Activated naive CD4-positive, alpha-beta T cell treated with anti-CD3 and anti-CD28 coated beads, Interleukin-2, amount 50 U/mL, for 24 hours (primary cell): ENCODE data around the gene SORCS2.
A peak's percentile ranks its signal among the peaks of the same experiment; 100 is the strongest.
"Not testable (repeated sequence)": the region's sequence is repeated elsewhere in the genome, so short reads cannot be mapped to it uniquely, and the experiment has no call there.

Experiments used
- H3K27ac Mint-ChIP-seq: one replicate; pipeline ENCODE4 v1.8.0; 2021; ENCODE audit warnings: mild to moderate bottlenecking, mixed read lengths
- H3K27me3 Mint-ChIP-seq: one replicate; pipeline ENCODE4 v1.8.0; 2021; ENCODE audit warnings: mixed read lengths
- H3K36me3 Mint-ChIP-seq: one replicate; pipeline ENCODE4 v1.8.0; 2021; ENCODE audit warnings: mixed read lengths
- H3K4me1 Mint-ChIP-seq: one replicate; pipeline ENCODE4 v1.8.0; 2021; ENCODE audit warnings: mixed read lengths
- H3K4me3 Mint-ChIP-seq: one replicate; pipeline ENCODE4 v1.8.0; 2021; ENCODE audit warnings: mild to moderate bottlenecking, mixed read lengths
- H3K9me3 Mint-ChIP-seq: one replicate; pipeline ENCODE4 v1.8.0; 2021; ENCODE audit warnings: mixed read lengths

The SORCS2 gene

DNA sequence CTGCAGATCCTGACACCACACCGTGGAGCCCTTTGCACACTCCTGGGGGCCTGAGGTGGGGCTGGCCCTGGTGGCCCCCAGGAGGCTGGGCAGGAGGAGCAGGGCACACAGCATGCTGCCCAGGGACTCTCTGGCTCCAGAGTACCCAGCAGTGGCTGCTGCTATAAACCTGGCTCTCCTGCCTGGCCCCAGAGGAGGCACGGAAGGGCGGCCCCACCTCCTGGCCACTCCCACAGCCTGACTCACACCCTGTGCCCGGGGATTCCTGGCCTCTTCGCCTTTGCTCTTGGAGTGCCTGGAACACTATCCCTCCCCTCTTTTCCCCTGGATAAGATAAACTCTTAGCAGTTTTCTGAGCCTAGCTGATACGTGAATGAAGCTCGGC lies 242.4 kb downstream of the SORCS2 start, which contains the start of gene PSAPL1:
Gene PSAPL1 (minus strand): TSS at position 165 of the 385 bp plus-strand sequence. CDS start 51 bp downstream, at position 114.
- H3K27me3 Mint-ChIP-seq, result peaks cover 4% of the 10 kb centered on the region
- no peaks in the 10 kb centered on the region for H3K36me3 Mint-ChIP-seq
- H3K9me3 Mint-ChIP-seq, result no peaks in the 10 kb centered on the region
- peak within 1 kb of the TSS; percentile 17 for H3K27ac Mint-ChIP-seq
- H3K4me3 Mint-ChIP-seq, result no peak within 1 kb of the TSS
- no peaks in the 10 kb centered on the region for H3K4me1 Mint-ChIP-seq

DNA sequence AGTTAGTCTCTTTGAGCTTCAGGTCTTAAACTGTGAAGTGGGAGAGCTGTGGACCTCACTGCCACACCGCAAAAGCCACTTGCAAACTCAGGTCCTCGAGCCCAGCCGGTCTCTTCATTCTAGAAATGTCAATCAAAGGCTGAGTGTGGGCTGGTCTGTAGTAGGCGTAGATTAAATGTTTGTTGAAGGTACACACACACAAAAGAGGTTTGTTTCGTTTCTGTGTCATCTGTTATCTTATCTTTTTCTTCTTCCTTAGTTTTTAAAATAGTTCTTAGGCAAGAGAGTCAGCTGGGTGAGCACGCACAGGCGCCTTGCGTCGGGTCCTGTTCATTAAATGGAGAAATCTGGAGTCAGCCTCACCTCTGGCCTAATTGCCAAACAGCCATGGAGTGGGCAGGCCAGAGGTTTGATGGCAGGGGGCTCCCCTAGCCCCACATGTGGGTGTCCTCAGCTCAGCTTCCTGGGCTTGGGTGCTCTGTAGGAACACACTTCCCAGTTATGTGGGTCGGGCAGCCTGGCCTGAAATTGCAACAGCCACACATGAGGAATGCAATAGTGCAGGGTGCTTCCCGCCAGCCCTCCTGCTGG lies 243.2 kb downstream of the SORCS2 start:
- Mint-ChIP-seq H3K27ac (peak overlapping the region; percentile 17), H3K9me3 (no peaks in the 10 kb centered on the region), H3K4me3 (no peak overlapping the region)

GRCh38 chr4:7436256-7436655 lies 243.9 kb downstream of the SORCS2 start:
- Mint-ChIP-seq H3K27me3 (peaks cover 7% of the 10 kb centered on the region), H3K27ac (no peak overlapping the region), H3K36me3 (no peaks in the 10 kb centered on the region), H3K4me1 (no peaks in the 10 kb centered on the region), H3K9me3 (no peaks in the 10 kb centered on the region), H3K4me3 (no peak overlapping the region)

More for the DNA sequence above, 243.2 kb downstream of the SORCS2 start:
- Mint-ChIP-seq H3K27me3 (peaks cover 4% of the 10 kb centered on the region), H3K4me1 (no peaks in the 10 kb centered on the region), H3K36me3 (no peaks in the 10 kb centered on the region)

DNA sequence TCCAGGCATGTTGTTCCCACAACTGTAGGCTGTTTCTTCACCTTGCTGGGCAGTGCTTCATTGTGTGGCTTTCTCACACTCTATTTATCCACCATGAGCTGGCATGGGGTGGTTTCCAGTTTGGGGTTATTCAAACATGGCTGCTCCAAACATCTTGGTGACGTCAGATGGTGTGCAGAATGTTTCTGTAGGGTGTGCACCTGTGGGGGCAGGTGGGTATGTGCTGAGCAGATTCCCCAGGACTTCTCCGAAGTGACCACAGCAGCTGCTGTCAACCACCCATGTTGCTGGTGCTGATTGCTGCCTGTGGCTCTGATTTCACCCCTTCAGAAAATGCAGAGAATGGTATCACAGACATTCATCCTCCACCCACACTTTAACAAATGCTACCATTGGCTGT lies 247.4 kb downstream of the SORCS2 start:
- no peaks in the 10 kb centered on the region for H3K9me3 Mint-ChIP-seq
- H3K27me3 Mint-ChIP-seq, result peaks cover 19% of the 10 kb centered on the region
- no peaks in the 10 kb centered on the region for H3K36me3 Mint-ChIP-seq
- no peaks in the 10 kb centered on the region for H3K4me1 Mint-ChIP-seq
- H3K27ac Mint-ChIP-seq, result no peak overlapping the region
- no peak overlapping the region for H3K4me3 Mint-ChIP-seq

DNA sequence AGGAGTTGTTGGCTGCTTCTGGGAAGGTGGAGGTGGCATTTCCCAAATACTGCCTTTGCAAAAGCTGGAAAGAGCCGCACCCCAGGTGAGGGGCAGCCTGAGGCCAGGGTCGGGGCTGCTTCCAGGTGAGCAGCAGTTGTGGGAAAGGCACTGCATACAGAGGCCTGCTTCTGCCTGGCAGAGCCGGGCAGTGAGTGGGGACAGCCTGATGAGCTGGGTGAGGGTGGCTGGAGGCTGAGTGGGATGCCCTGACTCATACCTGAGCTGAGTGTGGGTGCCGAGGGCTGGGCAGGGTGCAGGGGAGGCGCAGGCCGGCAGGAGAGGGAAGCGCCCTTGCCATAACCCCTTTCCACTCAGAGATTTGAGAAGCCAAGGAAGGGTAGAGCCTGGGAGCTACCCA lies 248.9 kb downstream of the SORCS2 start:
- no peak overlapping the region for H3K27ac Mint-ChIP-seq
- H3K9me3 Mint-ChIP-seq, result no peaks in the 10 kb centered on the region
- H3K36me3 Mint-ChIP-seq, result no peaks in the 10 kb centered on the region
- peaks cover 20% of the 10 kb centered on the region for H3K27me3 Mint-ChIP-seq
- H3K4me3 Mint-ChIP-seq, result no peak overlapping the region
- H3K4me1 Mint-ChIP-seq, result no peaks in the 10 kb centered on the region

GRCh38 chr4:7442574-7443162 lies 250.3 kb downstream of the SORCS2 start:
- no peaks in the 10 kb centered on the region for H3K4me1 Mint-ChIP-seq
- peaks cover 20% of the 10 kb centered on the region for H3K27me3 Mint-ChIP-seq
- no peaks in the 10 kb centered on the region for H3K9me3 Mint-ChIP-seq
- H3K4me3 Mint-ChIP-seq, result no peak overlapping the region
- no peak overlapping the region for H3K27ac Mint-ChIP-seq
- H3K36me3 Mint-ChIP-seq, result no peaks in the 10 kb centered on the region

GRCh38 chr4:7444314-7444713 lies 252.0 kb downstream of the SORCS2 start:
- Mint-ChIP-seq H3K27ac (no peak overlapping the region), H3K4me1 (no peaks in the 10 kb centered on the region), H3K9me3 (no peaks in the 10 kb centered on the region), H3K36me3 (no peaks in the 10 kb centered on the region), H3K27me3 (peaks cover 17% of the 10 kb centered on the region), H3K4me3 (no peak overlapping the region)

- H3K4me1 Mint-ChIP-seq, result no peaks in the 10 kb centered on the region
- H3K27me3 Mint-ChIP-seq, result peaks cover 16% of the 10 kb centered on the region
- H3K4me3 Mint-ChIP-seq, result no peak overlapping the region
- H3K27ac Mint-ChIP-seq, result no peak overlapping the region
- H3K36me3 Mint-ChIP-seq, result no peaks in the 10 kb centered on the region
- H3K9me3 Mint-ChIP-seq, result no peaks in the 10 kb centered on the region
These were observed 252.4 kb downstream of the SORCS2 start for GRCh38 chr4:7444731-7445130.

- Mint-ChIP-seq H3K4me3 (no peak overlapping the region), H3K9me3 (no peaks in the 10 kb centered on the region), H3K27ac (no peak overlapping the region), H3K36me3 (no peaks in the 10 kb centered on the region), H3K4me1 (no peaks in the 10 kb centered on the region), H3K27me3 (peaks cover 13% of the 10 kb centered on the region)
These were observed 254.9 kb downstream of the SORCS2 start for GRCh38 chr4:7447236-7447635.

DNA sequence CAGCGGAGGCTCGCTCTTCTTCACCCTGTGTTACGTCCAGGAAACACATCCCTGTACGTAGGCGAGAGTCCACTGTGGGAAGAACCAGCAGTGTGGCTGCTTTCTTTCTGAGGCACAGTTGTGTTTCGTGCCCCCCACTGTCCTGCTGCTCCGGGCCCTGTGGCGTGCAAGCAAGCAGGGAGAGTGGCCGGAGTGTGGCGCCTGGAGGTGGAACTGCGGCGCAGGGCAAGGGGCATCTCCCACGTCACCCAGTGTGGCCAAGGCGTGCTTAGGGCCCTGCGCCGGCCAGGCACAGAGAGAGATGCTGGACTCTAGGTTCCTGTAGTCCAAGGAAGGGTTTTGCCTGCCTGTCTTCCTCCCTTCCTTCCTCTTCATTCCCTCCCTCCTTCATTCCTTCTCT lies 255.7 kb downstream of the SORCS2 start:
- H3K36me3 Mint-ChIP-seq, result no peaks in the 10 kb centered on the region
- H3K9me3 Mint-ChIP-seq, result no peaks in the 10 kb centered on the region
- no peaks in the 10 kb centered on the region for H3K4me1 Mint-ChIP-seq
- no peak overlapping the region for H3K27ac Mint-ChIP-seq
- H3K4me3 Mint-ChIP-seq, result no peak overlapping the region
- H3K27me3 Mint-ChIP-seq, result peaks cover 11% of the 10 kb centered on the region

GRCh38 chr4:7450775-7451433 lies 258.6 kb downstream of the SORCS2 start:
- no peaks in the 10 kb centered on the region for H3K27me3 Mint-ChIP-seq
- H3K4me1 Mint-ChIP-seq, result no peaks in the 10 kb centered on the region
- no peak overlapping the region for H3K4me3 Mint-ChIP-seq
- no peaks in the 10 kb centered on the region for H3K9me3 Mint-ChIP-seq
- H3K27ac Mint-ChIP-seq, result no peak overlapping the region
- H3K36me3 Mint-ChIP-seq, result no peaks in the 10 kb centered on the region

DNA sequence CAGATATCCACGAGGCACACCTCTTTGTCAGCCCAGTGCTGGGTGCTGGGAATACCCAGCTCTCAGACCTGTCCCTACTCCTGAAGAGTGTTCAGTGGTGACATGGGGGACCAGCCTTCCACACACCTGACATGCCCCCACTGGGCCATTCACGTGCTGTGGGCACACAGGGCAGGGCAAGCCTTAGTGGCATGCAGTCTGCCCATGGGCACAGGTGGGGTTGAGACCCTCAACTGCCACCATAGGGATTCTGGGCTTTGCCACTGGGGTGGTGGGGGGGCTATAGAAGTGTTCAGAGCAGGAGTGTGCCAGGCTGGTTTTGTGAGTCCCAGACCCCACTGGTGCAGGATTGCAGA lies 259.1 kb downstream of the SORCS2 start:
- H3K4me1 Mint-ChIP-seq, result no peaks in the 10 kb centered on the region
- no peak overlapping the region for H3K4me3 Mint-ChIP-seq

GRCh38 chr4:7451800-7452199 lies 259.5 kb downstream of the SORCS2 start:
- Mint-ChIP-seq H3K4me3 (no peak overlapping the region), H3K36me3 (no peaks in the 10 kb centered on the region), H3K4me1 (no peaks in the 10 kb centered on the region), H3K27ac (peak overlapping the region; percentile 33), H3K27me3 (no peaks in the 10 kb centered on the region), H3K9me3 (no peaks in the 10 kb centered on the region)

More for the DNA sequence above, 259.1 kb downstream of the SORCS2 start:
- H3K9me3 Mint-ChIP-seq, result no peaks in the 10 kb centered on the region
- no peaks in the 10 kb centered on the region for H3K36me3 Mint-ChIP-seq
- H3K27ac Mint-ChIP-seq, result no peak overlapping the region
- no peaks in the 10 kb centered on the region for H3K27me3 Mint-ChIP-seq

GRCh38 chr4:7452802-7453201 lies 260.5 kb downstream of the SORCS2 start:
- H3K4me3 Mint-ChIP-seq, H3K4me1 Mint-ChIP-seq, H3K27me3 Mint-ChIP-seq, H3K36me3 Mint-ChIP-seq, H3K9me3 Mint-ChIP-seq, H3K27ac Mint-ChIP-seq: not testable (repeated sequence)

GRCh38 chr4:7457201-7458065 lies 265.1 kb downstream of the SORCS2 start:
- Mint-ChIP-seq H3K27me3 (no peaks in the 10 kb centered on the region), H3K4me3 (no peak overlapping the region), H3K9me3 (no peaks in the 10 kb centered on the region), H3K36me3 (no peaks in the 10 kb centered on the region), H3K27ac (no peak overlapping the region), H3K4me1 (no peaks in the 10 kb centered on the region)

DNA sequence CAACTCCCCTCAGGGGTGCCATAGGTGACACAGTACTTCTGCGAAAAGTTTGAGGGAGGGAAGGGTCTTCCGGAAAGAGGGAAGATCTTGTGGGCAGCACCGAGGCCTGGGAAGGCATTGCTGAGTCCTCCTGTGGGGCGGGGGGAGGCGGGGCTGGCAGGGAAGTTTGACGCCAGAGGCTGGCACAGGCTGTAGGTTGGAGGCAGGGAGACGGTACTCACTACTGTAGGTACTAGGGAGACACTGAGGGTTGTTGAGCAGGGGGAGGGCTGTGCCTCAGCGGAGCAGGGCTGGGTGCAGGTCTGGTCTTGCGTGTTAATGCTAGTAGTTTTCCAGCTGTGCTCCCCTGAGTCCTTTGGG lies 265.7 kb downstream of the SORCS2 start:
- H3K36me3 Mint-ChIP-seq, result no peaks in the 10 kb centered on the region
- no peak overlapping the region for H3K27ac Mint-ChIP-seq
- no peak overlapping the region for H3K4me3 Mint-ChIP-seq
- H3K9me3 Mint-ChIP-seq, result no peaks in the 10 kb centered on the region
- no peaks in the 10 kb centered on the region for H3K27me3 Mint-ChIP-seq
- H3K4me1 Mint-ChIP-seq, result no peaks in the 10 kb centered on the region
